Prostate gland (tissue), 2 donors: ENCODE data around the gene ZCCHC24. TPM values are rescaled to one million over a fixed set of nuclear protein-coding genes. Genes with fewer than 3 reads are reported as not detected.

ENCODE experiments used
- DNase-seq: peaks from one replicate; pipeline ENCODE4 v3.0.0-alpha.2; 2019; ENCODE audit warnings: low spot score
- H3K27ac ChIP-seq, 2 donors: fragments of 200-600 bp; sonication (generic); 2 replicates each; pipeline ENCODE4 v1.5.1; 2017 to 2019
- H3K27me3 ChIP-seq: fragments of 200-600 bp; sonication (generic); replicated peaks from 2 replicates; pipeline ENCODE4 v1.5.1; 2019; ENCODE audit not compliant: insufficient read depth
- H3K36me3 ChIP-seq, 2 donors: fragments of 200-600 bp; sonication (generic); 1 replicate in 1 of 2; 2 replicates in 1 of 2; pipeline versions ENCODE4 v1.5.1 to v1.8.1; 2017 to 2019
- H3K4me1 ChIP-seq: fragments of 200-600 bp; sonication (generic); replicated peaks from 2 replicates; pipeline ENCODE4 v1.5.1; 2019
- H3K4me3 ChIP-seq, 2 donors: fragments of 200-600 bp; sonication (generic); 2 replicates each; pipeline ENCODE4 v1.5.1; 2017 to 2019
- H3K9me3 ChIP-seq: fragments of 200-600 bp; sonication (generic); 2 replicates; pipeline ENCODE4 v1.5.1; 2017
- POLR2A ChIP-seq: fragments of 450-650 bp; IDR thresholded peaks from one replicate; pipeline ENCODE4 v1.6.1; 2016; ENCODE audit warnings: antibody characterized with exemption, mild to moderate bottlenecking
- POLR2AphosphoS5 ChIP-seq: sonication (generic); formaldehyde crosslinking; IDR thresholded peaks from one replicate; pipeline ENCODE4 v1.6.1; 2017; ENCODE audit warnings: antibody characterized with exemption
- WGBS: methylation state at CpG from one replicate; pipeline ENCODE4 v1.1.5; 2018; 5-methylcytosine and 5-hydroxymethylcytosine counted together
- intact Hi-C: fragments of 100-400 bp; cut with DNase I; formaldehyde crosslinking; loops from one replicate; pipeline ENCODE4 v1.14.2; 2022
- total RNA-seq, 2 donors: library from RNA; depleted of rRNA; stranded (reverse); fragments of >200 nt; gene quantifications; one replicate each; pipeline ENCODE4 v1.1.0, GENCODE V29; 2016
- TF ChIP-seq, protein P1 (sequence below), 4 experiments: fragments of 200-600 bp in 2 of 4; fragments of 450-650 bp in 2 of 4; sonication (generic) in 2 of 4; IDR thresholded peaks; 1 replicate in 3 of 4; 2 replicates in 1 of 4; pipeline ENCODE4 v1.5.1; 2016 to 2019; ENCODE audit warnings: antibody characterized with exemption in 4 of 4, mild to moderate bottlenecking in 2 of 4, moderate library complexity in 2 of 4

ZCCHC24 gene
- total RNA-seq, 2 donors from 2014 or later = 20.8 to 51.2 TPM

DNA sequence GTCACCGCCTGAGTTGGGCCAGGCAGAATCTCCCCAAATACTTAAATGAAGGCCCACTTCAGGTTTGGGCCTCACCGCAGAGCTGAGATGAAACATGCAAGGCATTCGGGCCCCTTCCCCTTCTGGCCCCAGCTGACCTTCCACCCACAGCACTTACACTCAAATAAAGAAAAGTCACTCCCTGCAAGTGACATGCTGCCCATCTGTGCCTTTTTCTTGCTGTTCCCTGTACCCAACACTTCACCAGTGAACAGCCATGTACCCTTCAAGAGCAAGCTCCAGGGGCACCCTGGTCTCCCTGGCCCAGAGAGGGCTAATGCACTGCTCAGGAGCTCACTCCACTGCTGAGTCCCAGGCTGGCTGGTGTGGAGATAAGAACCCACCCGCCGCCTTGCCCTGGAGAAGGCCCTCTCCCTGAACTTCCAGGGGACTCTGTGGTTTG, 40.7 kb downstream of the ZCCHC24 start:
- no peak overlapping the region for H3K4me3 ChIP-seq
- no peaks in the 10 kb centered on the region for H3K9me3 ChIP-seq
- no peak for DNase-seq
- no peaks in the 10 kb centered on the region for H3K36me3 ChIP-seq
- peaks cover 66% of the 10 kb centered on the region for H3K4me1 ChIP-seq
- TF ChIP-seq POLR2A (no peak), POLR2AphosphoS5 (no peak)
- TF ChIP-seq, protein P1, sequence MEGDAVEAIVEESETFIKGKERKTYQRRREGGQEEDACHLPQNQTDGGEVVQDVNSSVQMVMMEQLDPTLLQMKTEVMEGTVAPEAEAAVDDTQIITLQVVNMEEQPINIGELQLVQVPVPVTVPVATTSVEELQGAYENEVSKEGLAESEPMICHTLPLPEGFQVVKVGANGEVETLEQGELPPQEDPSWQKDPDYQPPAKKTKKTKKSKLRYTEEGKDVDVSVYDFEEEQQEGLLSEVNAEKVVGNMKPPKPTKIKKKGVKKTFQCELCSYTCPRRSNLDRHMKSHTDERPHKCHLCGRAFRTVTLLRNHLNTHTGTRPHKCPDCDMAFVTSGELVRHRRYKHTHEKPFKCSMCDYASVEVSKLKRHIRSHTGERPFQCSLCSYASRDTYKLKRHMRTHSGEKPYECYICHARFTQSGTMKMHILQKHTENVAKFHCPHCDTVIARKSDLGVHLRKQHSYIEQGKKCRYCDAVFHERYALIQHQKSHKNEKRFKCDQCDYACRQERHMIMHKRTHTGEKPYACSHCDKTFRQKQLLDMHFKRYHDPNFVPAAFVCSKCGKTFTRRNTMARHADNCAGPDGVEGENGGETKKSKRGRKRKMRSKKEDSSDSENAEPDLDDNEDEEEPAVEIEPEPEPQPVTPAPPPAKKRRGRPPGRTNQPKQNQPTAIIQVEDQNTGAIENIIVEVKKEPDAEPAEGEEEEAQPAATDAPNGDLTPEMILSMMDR (IDR thresholded peaks at IDR 0.05) = no peak
- WGBS = 87% methylated on average over 5 of the region's 5 CpGs
- intact Hi-C loops = no loop called here
- peak overlapping the region; percentile 45 to 88 for H3K27ac ChIP-seq
- no peaks in the 10 kb centered on the region for H3K27me3 ChIP-seq

DNA sequence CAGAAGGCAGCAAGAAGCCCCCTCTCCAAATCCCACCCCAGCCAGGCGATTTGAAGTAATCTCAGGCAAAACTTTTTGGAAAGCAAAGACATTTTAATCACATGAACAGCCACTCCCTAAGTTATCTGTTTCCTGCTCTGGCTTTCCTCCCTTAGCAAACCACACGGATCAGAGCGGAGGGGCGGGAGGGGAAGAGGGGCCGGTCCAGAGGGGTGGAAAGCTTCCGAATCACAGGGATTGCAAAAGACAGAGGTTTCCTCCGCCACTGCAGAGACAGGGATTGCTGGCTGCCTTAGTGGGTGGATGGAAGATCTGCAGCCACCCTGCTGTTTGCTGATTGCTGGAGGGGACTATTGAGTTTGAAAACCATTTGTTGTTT, 41.2 kb downstream of the ZCCHC24 start:
- Histone ChIP-seq H3K27me3 (no peaks in the 10 kb centered on the region), H3K9me3 (no peaks in the 10 kb centered on the region), H3K4me1 (peaks cover 62% of the 10 kb centered on the region), H3K27ac (peak overlapping the region; percentile 38 to 88), H3K4me3 (no peak overlapping the region), H3K36me3 (no peaks in the 10 kb centered on the region)
- intact Hi-C loops = no loop called here
- no peak for DNase-seq
- 42% methylated on average over 7 of the region's 7 CpGs for WGBS
- TF ChIP-seq POLR2AphosphoS5 (no peak), POLR2A (no peak)
- TF ChIP-seq, protein P1 (IDR thresholded peaks at IDR 0.05) = no peak

DNA sequence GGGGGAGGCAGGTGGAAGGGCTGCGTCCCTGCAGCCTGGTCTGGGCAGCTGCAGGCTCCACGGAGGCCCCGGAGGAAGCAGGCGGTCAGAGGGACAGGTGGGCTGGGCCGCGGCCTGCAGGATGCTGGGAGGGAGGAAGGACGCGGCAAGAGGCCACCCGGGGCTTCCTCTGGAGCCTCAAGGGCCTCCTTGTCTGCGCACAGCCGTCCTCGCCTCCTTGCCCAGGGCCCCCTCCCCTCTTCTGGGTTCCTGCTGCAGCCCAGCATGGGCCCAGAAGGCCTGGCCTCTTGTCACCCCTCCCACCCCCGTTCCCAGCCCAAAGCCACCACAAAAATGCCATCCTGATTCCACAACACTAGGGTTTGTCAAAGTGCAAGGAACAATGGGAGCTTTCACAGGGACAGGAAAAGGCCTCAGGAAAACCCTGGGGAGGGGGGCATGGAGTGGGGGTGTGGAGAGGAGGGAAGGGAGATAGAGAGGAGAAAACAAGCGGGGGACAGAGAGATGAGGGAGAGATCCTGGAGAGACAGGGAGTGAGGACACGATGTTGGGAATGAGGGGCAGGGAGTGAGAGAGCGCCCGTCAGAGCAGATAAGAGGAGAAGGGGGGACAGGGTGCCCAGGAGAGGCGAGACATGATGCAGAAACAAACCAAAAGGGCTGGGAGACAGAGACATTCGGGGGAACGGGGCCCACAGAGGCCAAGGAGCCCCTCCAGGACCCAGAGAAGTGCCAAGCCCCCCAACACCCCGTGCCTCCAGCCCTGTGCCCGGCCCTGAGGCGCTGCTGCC, 41.8 kb downstream of the ZCCHC24 start:
- peaks cover 62% of the 10 kb centered on the region for H3K4me1 ChIP-seq
- no peak overlapping the region for H3K4me3 ChIP-seq
- no peaks in the 10 kb centered on the region for H3K9me3 ChIP-seq
- no peaks in the 10 kb centered on the region for H3K36me3 ChIP-seq
- intact Hi-C loops = no loop called here
- H3K27me3 ChIP-seq = no peaks in the 10 kb centered on the region
- DNase-seq = no peak
- 46% methylated on average over 23 of the region's 23 CpGs for WGBS
- peak overlapping the region; percentile 38 to 88 for H3K27ac ChIP-seq
- TF ChIP-seq POLR2AphosphoS5 (no peak), POLR2A (no peak)
- TF ChIP-seq, protein P1 (IDR thresholded peaks at IDR 0.05) = no peak

DNA sequence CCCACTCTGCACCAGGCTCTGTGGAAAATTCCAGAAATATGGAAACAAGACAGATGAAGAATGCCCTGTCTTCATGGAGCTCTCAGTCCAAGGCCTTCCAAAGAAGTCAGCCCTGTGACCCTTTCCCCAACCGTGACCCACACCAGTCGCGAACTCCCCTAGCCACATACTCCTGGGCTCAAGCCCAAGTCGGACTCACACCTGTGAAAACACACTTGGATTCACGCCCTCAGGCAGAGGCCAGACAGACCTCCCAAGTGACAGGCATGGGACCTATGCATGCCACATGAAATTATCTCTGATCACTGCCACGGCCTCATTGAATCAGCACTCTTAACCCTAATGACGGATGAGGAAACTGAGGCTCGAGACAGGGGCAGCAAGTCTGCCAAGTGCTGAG, 42.5 kb downstream of the ZCCHC24 start:
- Histone ChIP-seq H3K36me3 (no peaks in the 10 kb centered on the region), H3K4me1 (peaks cover 60% of the 10 kb centered on the region), H3K27me3 (no peaks in the 10 kb centered on the region), H3K27ac (peak overlapping the region; percentile 62 to 88), H3K4me3 (no peak overlapping the region), H3K9me3 (no peaks in the 10 kb centered on the region)
- DNase-seq = no peak
- WGBS = 70% methylated on average over 8 of the region's 8 CpGs
- no peak for TF ChIP-seq POLR2AphosphoS5
- intact Hi-C loops = no loop called here

DNA sequence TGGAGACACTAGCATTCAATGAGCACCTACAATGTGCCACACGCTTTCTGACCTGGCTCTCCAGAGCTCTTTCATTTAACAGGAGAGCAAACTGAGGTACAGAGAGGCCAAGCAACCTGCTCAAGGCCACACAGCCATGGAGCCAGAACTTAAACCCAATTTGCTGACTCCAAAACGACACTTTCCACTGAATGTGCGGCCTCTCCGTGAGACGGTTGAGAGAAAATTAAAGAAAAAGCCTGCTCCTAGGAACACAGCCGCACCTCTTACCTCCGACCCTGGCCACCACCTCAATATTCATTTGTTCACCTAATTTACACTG, 42.8 kb downstream of the ZCCHC24 start:
- Histone ChIP-seq H3K36me3 (no peaks in the 10 kb centered on the region), H3K4me1 (peaks cover 58% of the 10 kb centered on the region), H3K4me3 (no peak overlapping the region), H3K27me3 (no peaks in the 10 kb centered on the region), H3K27ac (peak overlapping the region; percentile 62 to 88), H3K9me3 (no peaks in the 10 kb centered on the region)
- no peak for DNase-seq
- intact Hi-C loops = no loop called here
- WGBS = 99% methylated on average over 7 of the region's 7 CpGs
- TF ChIP-seq POLR2A (no peak), POLR2AphosphoS5 (no peak)
- TF ChIP-seq, protein P1 (IDR thresholded peaks at IDR 0.05) = no peak
